Transverse colon (tissue), 4 donors: Measurements from ENCODE around the gene UCK2. TPM values are rescaled to one million over a fixed set of nuclear protein-coding genes. Genes with fewer than 3 reads are reported as not detected.

Source experiments
- DNase-seq: peaks from one replicate; pipeline ENCODE4 v3.0.0-alpha.2; 2019
- H3K27ac ChIP-seq, 4 donors: fragments of 200-600 bp; sonication (generic); 2 replicates each; pipeline ENCODE4 v1.5.1; 2016 to 2018; ENCODE audit warnings: inconsistent platforms in 4 of 4
- H3K27me3 ChIP-seq: fragments of 200-600 bp; sonication (generic); 2 replicates; pipeline ENCODE4 v1.5.1; 2017; ENCODE audit warnings: inconsistent platforms
- H3K36me3 ChIP-seq, 4 donors: fragments of 200-600 bp; sonication (generic); 2 replicates each; pipeline ENCODE4 v1.5.1; 2017 to 2019; ENCODE audit warnings: inconsistent platforms in 4 of 4
- H3K4me1 ChIP-seq, 4 donors: fragments of 200-600 bp; sonication (generic); 2 replicates each; pipeline ENCODE4 v1.5.1; 2017 to 2020; ENCODE audit warnings: inconsistent platforms in 4 of 4
- H3K4me3 ChIP-seq, 4 donors: fragments of 200-600 bp; sonication (generic); 1 replicate in 1 of 4; 2 replicates in 3 of 4; pipeline versions ENCODE4 v1.5.1 to v1.6.1; 2017 to 2019; ENCODE audit warnings: inconsistent platforms in 4 of 4
- H3K9me3 ChIP-seq, 2 donors: fragments of 200-600 bp; sonication (generic); 2 replicates each; pipeline ENCODE4 v1.5.1; 2017 to 2019; ENCODE audit warnings: inconsistent platforms in 2 of 2
- CTCF ChIP-seq, 5 experiments: fragments of 200-600 bp in 3 of 5; fragments of 450-650 bp in 2 of 5; sonication (generic) in 3 of 5; IDR thresholded peaks; 1 replicate in 2 of 5; 2 replicates in 3 of 5; pipeline ENCODE4 v1.5.1; 2016 to 2017; ENCODE audit warnings: antibody characterized with exemption in 5 of 5, inconsistent platforms in 3 of 5, mild to moderate bottlenecking in 2 of 5, moderate library complexity in 1 of 5
- EP300 ChIP-seq: sonication (generic); formaldehyde crosslinking; IDR thresholded peaks from one replicate; pipeline ENCODE4 v1.6.1; 2017; ENCODE audit warnings: antibody characterized with exemption, low read depth
- POLR2A ChIP-seq: fragments of 450-650 bp; IDR thresholded peaks from one replicate; pipeline ENCODE4 v1.6.1; 2016; ENCODE audit warnings: antibody characterized with exemption, mild to moderate bottlenecking, moderate library complexity
- POLR2AphosphoS5 ChIP-seq, 3 donors: sonication (generic); formaldehyde crosslinking; IDR thresholded peaks; one replicate each; pipeline ENCODE4 v1.6.1; 2016; ENCODE audit warnings: antibody characterized with exemption in 3 of 3
- WGBS, 2 donors: methylation state at CpG; one replicate each; pipeline ENCODE4 v1.1.5; 2018; ENCODE audit warnings: low coverage in 1 of 2; 5-methylcytosine and 5-hydroxymethylcytosine counted together
- in situ Hi-C, 4 donors: fragments of 200-750 bp; cut with MboI; loops; one replicate each; pipeline versions ENCODE4 v1.15.0 to v1.15.1; 2017; ENCODE audit warnings: low sequenced_read_pairs in 3 of 4, low pct_ligation_motif_present in 1 of 4, low pct_unique_long_range_greater_than_20kb in 1 of 4
- intact Hi-C: fragments of 100-400 bp; cut with DNase I; formaldehyde crosslinking; loops from one replicate; pipeline ENCODE4 v1.15.1; 2023; ENCODE audit warnings: low total_unique reads
- total RNA-seq, 4 donors: library from RNA; depleted of rRNA; stranded (reverse); fragments of >200 nt; gene quantifications; one replicate each; pipeline ENCODE4 v1.1.0, GENCODE V29; 2016

UCK2 gene
- total RNA-seq, 4 donors from 2014 or later, result 18.9 to 96.5 (median 69.7) TPM

- H3K36me3 ChIP-seq, result no peaks in the 10 kb centered on the region
- no peak overlapping the region for H3K27ac ChIP-seq
- no peak for DNase-seq
- in situ Hi-C loops, result no loop called here
- H3K4me3 ChIP-seq, result no peak overlapping the region
- peaks cover 0 to 4% (median 1%) of the 10 kb centered on the region in 4 donors for H3K4me1 ChIP-seq
- intact Hi-C loops, result no loop called here
- no peaks in the 10 kb centered on the region for H3K9me3 ChIP-seq
- WGBS, 2 donors, result 95 to 98% methylated on average over 2 to 3 of the region's 3 CpGs
- TF ChIP-seq POLR2A (no peak), EP300 (no peak), CTCF (IDR thresholded peaks at IDR 0.05) (no peak), POLR2AphosphoS5 (IDR thresholded peaks at IDR 0.05) (no peak)
- no peaks in the 10 kb centered on the region for H3K27me3 ChIP-seq
Measured at GRCh38 chr1:165834881-165835280, 7.5 kb downstream of the UCK2 start.

- in situ Hi-C loops (no loop called here), intact Hi-C loops (no loop called here)
- Histone ChIP-seq H3K9me3 (no peaks in the 10 kb centered on the region), H3K27me3 (no peaks in the 10 kb centered on the region), H3K4me1 (peaks cover 0 to 5% (median under 1%) of the 10 kb centered on the region in 4 donors), H3K4me3 (no peak overlapping the region), H3K36me3 (no peaks in the 10 kb centered on the region), H3K27ac (no peak overlapping the region)
- TF ChIP-seq CTCF (IDR thresholded peaks at IDR 0.05) (no peak), POLR2AphosphoS5 (IDR thresholded peaks at IDR 0.05) (no peak), POLR2A (no peak), EP300 (no peak)
- 48 to 73% methylated on average over 4 to 6 of the region's 6 CpGs for WGBS, 2 donors
- DNase-seq, result no peak
Measured at GRCh38 chr1:165836664-165837482, 9.5 kb downstream of the UCK2 start.

GRCh38 chr1:165837838-165838364, 10.5 kb downstream of the UCK2 start:
- in situ Hi-C loops, result no loop called here
- peaks cover 0 to 15% (median 6%) of the 10 kb centered on the region in 4 donors for H3K4me1 ChIP-seq
- H3K4me3 ChIP-seq, result no peak overlapping the region
- H3K9me3 ChIP-seq, result no peaks in the 10 kb centered on the region
- H3K27me3 ChIP-seq, result no peaks in the 10 kb centered on the region
- H3K27ac ChIP-seq, result no peak overlapping the region
- no peak for DNase-seq
- 78 to 81% methylated on average over 5 to 6 of the region's 6 CpGs for WGBS, 2 donors
- H3K36me3 ChIP-seq, result no peaks in the 10 kb centered on the region
- TF ChIP-seq CTCF (IDR thresholded peaks at IDR 0.05), result no peak
- intact Hi-C loops, result no loop called here

GRCh38 chr1:165840423-165840822, 13.0 kb downstream of the UCK2 start:
- Histone ChIP-seq H3K27ac (no peak overlapping the region), H3K36me3 (no peaks in the 10 kb centered on the region), H3K9me3 (no peaks in the 10 kb centered on the region), H3K4me3 (no peak overlapping the region), H3K4me1 (peaks cover 0 to 17% (median 6%) of the 10 kb centered on the region in 4 donors), H3K27me3 (no peaks in the 10 kb centered on the region)
- 80 to 92% methylated on average over 2 to 4 of the region's 4 CpGs for WGBS, 2 donors
- DNase-seq, result no peak
- TF ChIP-seq POLR2A (no peak), EP300 (no peak), CTCF (IDR thresholded peaks at IDR 0.05) (no peak), POLR2AphosphoS5 (IDR thresholded peaks at IDR 0.05) (no peak)
- in situ Hi-C loops, result no loop called here
- intact Hi-C loops, result no loop called here
